NCI-H460 (cell line): ENCODE measurements around the gene GSTT2. TPM values are rescaled to one million over a fixed set of nuclear protein-coding genes. Genes with fewer than 3 reads are reported as not detected.
"Not testable (repeated sequence)": the region's sequence is repeated elsewhere in the genome, so short reads cannot be mapped to it uniquely, and the experiment has no call there.

Experiments
- DNase-seq: peaks from one replicate; pipeline ENCODE4 v3.0.0-alpha.2; 2016; ENCODE audit warnings: low read depth; ENCODE audit errors: extremely low read depth
- total RNA-seq: library from RNA; depleted of rRNA; stranded (reverse); fragments of >200 nt; shearing (Covaris generic); gene quantifications from 2 replicates; pipeline ENCODE4 v1.2.3, GENCODE V29; 2014

GSTT2 gene
- total RNA-seq, 1 experiment from 2014 or later = not detected

DNA sequence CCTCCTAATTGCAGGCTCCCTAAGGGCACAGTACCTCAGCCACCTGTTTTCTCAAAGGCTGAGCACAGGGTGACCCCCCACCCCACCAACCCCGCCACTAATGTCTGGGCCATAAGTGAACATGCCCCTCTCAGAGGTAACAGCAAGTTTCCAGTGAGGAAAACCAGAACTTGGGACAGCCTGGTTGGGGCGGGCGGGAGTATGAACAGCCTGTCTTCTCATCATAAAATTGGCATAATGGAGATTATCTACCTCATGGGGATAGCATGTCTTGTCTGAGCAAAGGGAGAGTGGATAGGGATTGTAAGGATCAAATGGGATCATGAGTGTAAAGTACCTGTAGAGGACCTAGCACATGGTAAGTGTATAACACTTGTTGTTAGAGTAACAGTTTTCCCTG is 8.0 kb upstream of the GSTT2 start:
- not testable (repeated sequence) for DNase-seq

DNA sequence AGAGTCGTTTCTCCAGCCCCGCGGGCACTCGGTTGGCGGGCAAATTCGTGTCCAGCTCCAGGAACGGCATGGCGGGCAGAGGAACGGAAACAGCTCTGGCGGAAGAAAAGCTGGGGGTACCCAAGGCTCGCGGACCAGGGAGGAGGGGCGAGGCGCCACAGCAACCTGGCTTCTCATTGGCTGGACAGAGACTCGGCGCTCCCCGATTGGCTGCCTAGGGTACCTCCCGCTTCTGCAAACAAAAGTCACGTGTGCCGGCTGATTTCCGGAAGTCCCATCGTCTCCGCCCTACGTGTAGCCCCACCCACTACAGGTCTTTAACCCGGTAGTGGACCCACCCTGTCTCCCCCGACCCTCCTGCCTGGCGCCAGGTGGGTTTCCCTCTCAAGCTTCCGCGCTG is 5.6 kb upstream of the GSTT2 start, which contains the start of gene DDT:
TSS of gene DDT (minus strand) at position 97 of the 400 bp plus-strand sequence. CDS start at position 70, 27 bp downstream.
- DNase-seq = not testable (repeated sequence)

DNA sequence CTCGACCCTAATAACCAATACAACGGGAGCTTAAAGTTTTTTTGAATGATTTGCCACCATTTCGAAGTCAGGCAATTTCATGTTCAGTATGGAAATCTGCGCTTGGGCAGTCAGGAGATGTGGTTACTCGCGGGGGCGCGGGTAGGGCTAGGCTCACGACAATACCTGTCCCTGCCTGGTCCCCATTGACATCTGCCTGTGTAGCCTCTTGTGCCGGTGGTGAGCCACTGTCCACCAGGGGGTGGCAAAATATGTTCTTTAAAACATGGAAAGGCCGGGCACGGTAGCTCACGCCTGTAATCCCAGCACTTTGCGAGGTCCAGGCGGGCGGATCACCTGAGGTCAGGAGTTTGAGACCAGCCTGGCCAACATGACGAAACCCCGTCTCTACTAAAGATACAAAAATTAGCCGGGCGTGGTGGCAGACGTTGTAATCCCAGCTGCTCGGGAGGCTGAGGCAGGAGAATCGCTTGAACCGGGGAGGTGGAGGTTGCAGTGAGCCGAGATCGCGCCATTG is 5.0 kb upstream of the GSTT2 start:
- DNase-seq = not testable (repeated sequence)

- DNase-seq = not testable (repeated sequence)
Observed at GRCh38 chr22:23977304-23977703, 2.6 kb upstream of the GSTT2 start.

- not testable (repeated sequence) for DNase-seq
Observed at GRCh38 chr22:23980567-23980966, 633 bp downstream of the GSTT2 start.

- DNase-seq = no peak
Observed at GRCh38 chr22:23984430-23984829, 4.5 kb downstream of the GSTT2 start.

DNA sequence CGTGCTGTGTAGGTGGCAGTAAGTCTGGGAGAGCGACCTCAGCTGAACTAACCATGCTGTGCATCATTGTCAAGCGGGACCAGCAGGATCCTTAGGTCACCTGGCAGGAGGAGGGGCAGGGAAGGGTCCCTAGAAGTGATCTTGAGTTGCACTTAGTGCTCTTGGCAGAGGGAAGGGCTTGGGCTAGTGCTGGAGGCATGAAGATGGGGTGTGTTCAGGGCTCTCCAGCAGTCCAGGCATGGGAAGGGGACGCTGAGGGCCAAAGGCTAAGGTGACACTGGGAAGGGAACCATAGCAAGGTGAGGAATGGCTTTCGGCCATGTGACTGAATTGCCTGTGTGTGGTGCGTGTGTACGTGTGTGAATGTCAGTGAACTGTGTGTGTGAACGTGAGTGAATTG is 6.2 kb downstream of the GSTT2 start:
- DNase-seq = not testable (repeated sequence)

DNA sequence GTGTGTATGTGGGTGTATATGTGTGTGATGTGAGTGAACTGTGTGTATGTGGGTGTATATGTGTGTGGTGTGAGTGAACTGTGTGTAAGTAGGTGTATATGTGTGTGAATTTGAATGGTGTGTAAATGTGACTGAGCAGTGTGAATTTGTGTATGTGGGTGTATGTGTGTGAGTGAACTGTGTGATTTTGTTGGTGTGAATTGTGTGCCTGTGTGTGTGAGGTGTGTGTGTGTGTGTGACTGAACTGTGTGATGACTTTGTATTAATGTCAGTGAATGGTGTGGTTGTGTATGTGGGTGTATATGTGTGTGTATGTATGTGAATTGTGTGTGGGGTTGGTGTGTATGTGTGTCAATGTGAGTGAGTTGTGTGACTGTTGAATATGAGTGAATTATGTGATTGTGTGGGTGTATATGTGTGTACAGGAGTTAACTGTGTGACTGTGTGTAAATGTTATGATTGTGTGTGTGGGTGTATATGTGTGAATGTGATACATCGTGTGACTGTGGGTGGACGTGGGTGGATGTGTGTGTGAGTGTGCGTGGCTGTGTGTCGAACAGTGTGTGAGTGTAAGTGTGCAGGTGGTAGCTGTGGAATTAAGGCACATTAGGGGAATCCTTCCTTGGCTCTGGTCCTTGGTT is 6.7 kb downstream of the GSTT2 start:
- DNase-seq = not testable (repeated sequence)

DNA sequence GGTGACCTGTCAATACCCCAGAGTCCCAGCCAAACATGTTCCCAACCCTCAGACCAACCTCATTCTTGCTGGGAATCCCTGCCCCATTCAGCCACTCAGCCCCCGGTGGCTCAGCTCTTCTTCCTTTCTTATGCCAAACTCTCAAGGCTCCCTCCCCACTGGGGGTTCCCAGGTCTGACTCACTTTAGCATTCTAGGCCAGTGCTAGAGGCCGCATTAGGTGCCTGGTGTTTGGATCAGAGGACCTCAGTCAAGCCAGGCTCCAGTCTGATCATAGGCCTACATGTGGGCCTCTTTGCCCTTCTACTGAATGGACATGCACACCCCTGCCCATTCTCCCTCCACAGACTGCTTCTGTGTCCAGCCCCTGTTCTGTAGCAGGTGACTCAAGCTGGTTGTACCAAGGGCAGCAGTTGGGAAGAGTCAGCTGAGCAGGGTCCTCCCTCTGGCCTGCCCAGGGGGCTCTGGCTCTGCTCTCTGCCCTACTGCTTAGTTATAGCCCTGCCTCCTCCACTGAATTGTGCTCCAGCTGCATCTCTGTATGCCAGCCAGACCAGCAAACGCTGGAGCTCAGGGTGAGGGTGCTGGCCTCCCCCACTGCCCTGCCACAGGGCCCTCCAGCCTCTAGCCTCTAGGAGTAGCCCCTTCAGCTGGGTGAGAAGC is 9.8 kb downstream of the GSTT2 start:
- not testable (repeated sequence) for DNase-seq

GRCh38 chr22:23993080-23993479 is 13.1 kb downstream of the GSTT2 start:
- not testable (repeated sequence) for DNase-seq

- not testable (repeated sequence) for DNase-seq
Observed at GRCh38 chr22:23993581-23994177, 13.7 kb downstream of the GSTT2 start.

DNA sequence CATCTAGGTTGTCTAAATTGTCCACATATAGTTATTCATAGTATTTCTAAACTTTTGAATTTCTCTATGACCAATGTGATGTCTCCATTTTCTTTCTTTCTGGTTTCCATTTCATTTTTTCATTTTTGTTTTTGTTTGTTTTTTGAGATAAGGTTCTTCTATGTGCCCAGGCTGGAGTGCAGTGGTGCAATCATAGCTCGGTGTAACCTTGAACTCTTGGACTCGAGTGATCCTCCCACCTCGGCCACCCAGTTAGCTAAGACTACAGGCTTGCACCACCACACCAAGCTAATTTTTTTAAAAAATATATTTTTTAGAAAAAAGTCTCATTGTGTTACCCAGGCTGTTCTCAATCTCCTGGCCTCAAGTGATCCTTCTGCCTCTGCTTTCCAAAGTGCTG is 17.2 kb downstream of the GSTT2 start:
- DNase-seq = no peak

GRCh38 chr22:23999779-24000178 is 19.8 kb downstream of the GSTT2 start:
- not testable (repeated sequence) for DNase-seq

GRCh38 chr22:24001314-24001713 is 21.4 kb downstream of the GSTT2 start:
- no peak for DNase-seq

GRCh38 chr22:24002272-24002671 is 22.3 kb downstream of the GSTT2 start:
- no peak for DNase-seq

- DNase-seq = no peak
Observed at GRCh38 chr22:24002851-24003250, 22.9 kb downstream of the GSTT2 start.

GRCh38 chr22:24003887-24004286 is 24.0 kb downstream of the GSTT2 start:
- DNase-seq = no peak

- no peak for DNase-seq
Observed at GRCh38 chr22:24005201-24005600, 25.3 kb downstream of the GSTT2 start, which contains the start of gene GSTT4. Gene GSTT4 (minus strand): TSS chr22:24005453. CDS start chr22:24005356, 97 bp downstream.

DNA sequence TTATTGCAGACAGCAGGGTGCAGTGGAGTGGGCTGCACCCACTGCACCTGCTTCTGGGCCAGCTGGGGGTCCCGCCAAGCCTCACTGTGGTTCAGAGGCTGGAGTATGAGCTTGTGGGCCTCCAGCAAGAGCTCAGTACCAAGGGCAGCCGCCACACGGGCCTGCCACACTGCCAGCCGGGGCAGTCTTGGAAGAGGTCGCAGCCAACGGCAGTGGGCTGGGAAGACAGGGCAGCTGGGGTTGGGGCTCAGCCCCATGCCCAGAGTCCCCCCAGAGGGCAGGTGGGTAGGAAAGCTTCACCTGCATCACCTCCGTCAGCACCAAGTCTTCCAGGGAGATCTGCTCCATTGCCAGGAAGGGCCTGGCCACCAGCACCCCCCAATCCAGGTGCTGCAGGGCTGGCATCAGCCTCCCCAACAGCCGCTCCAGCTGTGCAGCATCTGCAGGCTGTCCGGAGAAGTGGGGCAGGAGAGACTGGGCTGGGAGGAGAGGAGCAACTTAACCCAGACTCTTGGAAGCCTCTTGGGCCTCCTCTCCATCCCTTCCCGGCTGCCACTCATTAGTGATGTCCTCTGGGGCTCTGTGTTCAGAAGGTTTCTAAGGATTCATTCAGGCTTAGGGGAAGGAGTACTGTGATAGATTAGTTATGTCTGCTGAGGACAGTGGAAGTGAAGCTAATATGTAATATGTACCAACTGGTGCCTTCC is 26.4 kb downstream of the GSTT2 start:
- DNase-seq = no peak

DNA sequence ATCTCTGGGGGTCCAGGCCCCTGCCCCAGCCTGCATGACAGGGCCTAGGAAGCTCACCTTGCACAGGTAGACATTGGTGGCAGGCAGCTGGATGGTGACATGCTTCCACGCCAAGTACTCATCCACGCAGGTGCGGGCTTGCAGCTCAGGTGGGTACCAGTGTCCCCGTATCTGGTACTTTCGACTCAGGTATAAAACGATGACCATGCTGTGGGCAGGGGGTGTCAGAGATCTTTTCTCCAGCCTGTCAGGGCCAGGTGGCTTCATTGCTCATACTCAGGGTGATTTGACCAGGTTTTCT is 26.9 kb downstream of the GSTT2 start:
- DNase-seq = no peak
